ENCODE data around the gene EIPR1. TPM values are rescaled to one million over a fixed set of nuclear protein-coding genes. Genes with fewer than 3 reads are reported as not detected.

Gene EIPR1
- total and polyA plus RNA-seq, 2 of the 13 experiments (the other 11 are each of a cell fraction or from before 2014, with no cell fraction given), result 70.0 to 96.3 TPM

GRCh38 chr2:3293221-3293620, 84.4 kb downstream of the EIPR1 start (continued):
- TF ChIP-seq NR0B2 (CRISPR knock-in tag; IDR thresholded peaks at IDR 0.05), result no peak
- TF ChIP-seq ZBTB25 (CRISPR knock-in tag; IDR thresholded peaks at IDR 0.05), result no peak
- TF ChIP-seq GMEB1 (CRISPR knock-in tag; IDR thresholded peaks at IDR 0.05; ENCODE audit: borderline replicate concordance), result no peak
- no peak for TF ChIP-seq NFKBIZ (CRISPR knock-in tag; IDR thresholded peaks at IDR 0.05)
- no peak for TF ChIP-seq TEF (CRISPR knock-in tag; IDR thresholded peaks at IDR 0.05)
- no peak for TF ChIP-seq SMC3 (IDR thresholded peaks at IDR 0.05; ENCODE audit: low read length)
- no peak for TF ChIP-seq ZNF709 (CRISPR knock-in tag; IDR thresholded peaks at IDR 0.05)

GRCh38 chr2:3292416-3292815, 85.2 kb downstream of the EIPR1 start:
- FAIRE-seq (no peak), DNase-seq (ENCODE audit: low spot score) (no peak), ATAC-seq (no peak)
- H3K9me3 ChIP-seq (ENCODE audit: low read length), result no peaks in the 10 kb centered on the region
- H4K20me1 ChIP-seq (ENCODE audit: insufficient read depth, low read length), result peaks cover 44% of the 10 kb centered on the region
- in situ Hi-C loops (cut with HindIII; ENCODE audit: extremely low pct_ligation_motif_present, low pct_unique_long_range_greater_than_20kb), result no loop called here
- no peak overlapping the region for H3K9ac ChIP-seq (ENCODE audit: insufficient read depth, low read depth, low read length)
- H3K27ac ChIP-seq (ENCODE audit: extremely low read length, insufficient read depth, low read length), result no peak overlapping the region
- H3K4me2 ChIP-seq (ENCODE audit: low read depth, low read length), result no peak overlapping the region
- no peak overlapping the region for H2AFZ ChIP-seq (ENCODE audit: low read length)
- TF ChIP-seq TP53 (CRISPR knock-in tag; conservative IDR thresholded peaks at IDR 0.05), result no peak
- no peak for TF ChIP-seq SKI (IDR thresholded peaks at IDR 0.05; ENCODE audit: partially characterized antibody)
- no peak for TF ChIP-seq ZNF362 (CRISPR knock-in tag; IDR thresholded peaks at IDR 0.05; ENCODE audit: borderline replicate concordance)
- TF ChIP-seq IRX3 (CRISPR knock-in tag; IDR thresholded peaks at IDR 0.05; ENCODE audit: borderline replicate concordance, low read depth), result no peak
- TF ChIP-seq CC2D1A (CRISPR knock-in tag; IDR thresholded peaks at IDR 0.05), result no peak
- no peak for TF ChIP-seq CHD2 (IDR thresholded peaks at IDR 0.05; ENCODE audit: low read depth, low read length)
- no peak for TF ChIP-seq CREB1 (IDR thresholded peaks at IDR 0.05)
- TF ChIP-seq CREB1 (CRISPR knock-in tag; IDR thresholded peaks at IDR 0.05), result no peak
- TF ChIP-seq HMG20A (CRISPR knock-in tag; IDR thresholded peaks at IDR 0.05; ENCODE audit: borderline replicate concordance), result no peak
- no peak for TF ChIP-seq ZNF232 (CRISPR knock-in tag; IDR thresholded peaks at IDR 0.05; ENCODE audit: borderline replicate concordance)
- H3K4me1 ChIP-seq (ENCODE audit: insufficient read depth, low read length), result peaks cover 15% of the 10 kb centered on the region
- no peak overlapping the region for H3K4me3 ChIP-seq (replicated peaks in 1 of 3; ENCODE audit: insufficient read depth in 1 of 3, low read depth in 2 of 3, low read length in 3 of 3)
- intact Hi-C loops (cut with micrococcal nuclease; ENCODE audit: unreplicated experiment), result no loop called here
- H3K27me3 ChIP-seq (ENCODE audit: control insufficient read depth in 1 of 2, insufficient read depth in 2 of 2, low read length in 2 of 2), result no peaks in the 10 kb centered on the region
- ChIA-PET CTCF (ENCODE audit: low intra/inter-chr PET ratio, low total read pairs) (no interaction called here), POLR2A (no interaction called here)
- 97% methylated on average over 10 of the region's 10 CpGs for WGBS (ENCODE audit: low lambda C conversion rate)
- H3K36me3 ChIP-seq (replicated peaks in 1 of 2; ENCODE audit: control insufficient read depth in 1 of 2, insufficient read depth in 2 of 2, low read length in 2 of 2), result peaks cover 3 to 6% of the 10 kb centered on the region in 2 experiments; a peak in 3 of 5 replicates
- H3K79me2 ChIP-seq (ENCODE audit: insufficient read depth, low read length), result no peaks in the 10 kb centered on the region
- no TSS peak for BruUV-seq (replicated peaks)

All from HepG2 (cell line).